K562 (cell line): ENCODE results near the gene SLC22A16. TPM values are rescaled to one million over a fixed set of nuclear protein-coding genes. Genes with fewer than 3 reads are reported as not detected.

Experiments
- AFF1 ChIP-seq, 2 experiments: fragments of 450-650 bp; IDR thresholded peaks; 2 replicates each; pipeline ENCODE4 v1.6.1; 2018; ENCODE audit warnings: mild to moderate bottlenecking in 2 of 2, low read depth in 1 of 2; ENCODE audit not compliant: partially characterized antibody in 2 of 2
- CHD2 ChIP-seq: IDR thresholded peaks from 2 replicates; pipeline ENCODE4 v1.6.1; 2011; ENCODE audit warnings: low read depth, low read length
- HSF4 ChIP-seq: fragments of 250-450 bp; sonication (Bioruptor Pico); IDR thresholded peaks from 2 replicates; pipeline ENCODE4 v2.1.2; 2022; ENCODE audit warnings: mild to moderate bottlenecking, moderate library complexity, borderline replicate concordance
- MLX ChIP-seq, 2 experiments: fragments of 450-650 bp in 1 of 2; sonication (generic) in 1 of 2; formaldehyde crosslinking; conservative IDR thresholded peaks; 2 replicates each; pipeline versions ENCODE4 v1.4.0 to v1.8.1; 2020 to 2022; ENCODE audit warnings: mild to moderate bottlenecking in 1 of 2, missing genetic modification reagents in 1 of 2
- NFE2 ChIP-seq: IDR thresholded peaks from 2 replicates; pipeline ENCODE4 v1.6.1; 2014; ENCODE audit warnings: antibody characterized with exemption, low read depth
- SAFB2 ChIP-seq: fragments of 200-400 bp; formaldehyde crosslinking; IDR thresholded peaks from 2 replicates; pipeline ENCODE4 v1.6.1; 2018; ENCODE audit warnings: borderline replicate concordance, low read length, low read depth, moderate library complexity; ENCODE audit not compliant: severe bottlenecking
- ZBTB12 ChIP-seq: fragments of 250-450 bp; sonication (Bioruptor Pico); IDR thresholded peaks from 2 replicates; pipeline ENCODE4 v1.4.0; 2020
- polyA plus RNA-seq, 8 experiments: library from polyadenylated mRNA; depleted of rRNA in 4 of 8; stranded (reverse) in 5 of 8; unstranded in 3 of 8; fragments of >200 nt; fragmentation: Nextera tagmentation in 2 of 8; fragmentation: Illumina TruSeq in 1 of 8; extraction: Ambion mirVana in 2 of 8; extraction: Trizol in 1 of 8; gene quantifications; 2 replicates each; pipeline versions ENCODE4 v1.2.1 to v1.2.3, GENCODE V29; 2011 to 2014; ENCODE audit warnings: inconsistent platforms in 1 of 8, missing spikeins in 1 of 8
- total RNA-seq, 7 experiments: library from RNA; depleted of rRNA in 6 of 7; stranded (reverse); fragments of >200 nt in 6 of 7; fragmentation: Illumina TruSeq in 2 of 7; extraction: Trizol in 2 of 7; gene quantifications; 2 replicates each; pipeline versions ENCODE4 v1.2.1 to v1.2.3, GENCODE V29; 2011 to 2021; ENCODE audit warnings: low replicate concordance in 1 of 7

The SLC22A16 gene
- total and polyA plus RNA-seq, 9 of the 15 experiments (the other 6 are each of a cell fraction or from before 2014, with no cell fraction given): not detected

DNA sequence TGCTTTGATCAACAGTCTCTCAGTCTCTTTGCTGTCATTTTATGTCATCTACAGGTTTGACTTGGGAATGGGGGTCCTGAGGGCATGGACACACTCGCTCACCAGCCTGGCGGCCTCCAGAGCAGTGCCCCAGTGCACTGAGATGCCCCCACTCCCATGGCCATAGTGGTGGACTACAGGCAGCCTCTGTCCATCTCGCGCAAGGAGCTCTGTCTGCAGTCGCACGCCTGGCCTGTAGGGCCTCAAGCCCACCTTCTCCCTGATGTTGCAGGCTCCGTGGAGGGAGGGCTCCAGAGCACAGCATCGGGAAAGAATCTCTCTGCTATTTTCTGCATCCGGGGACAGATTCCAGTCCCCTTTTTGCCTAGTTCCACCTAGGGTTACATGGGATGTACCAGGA, 83.7 kb downstream of the SLC22A16 start (continued):
- no peak for TF ChIP-seq ZBTB12 (CRISPR knock-in tag)
- TF ChIP-seq MLX (CRISPR knock-in tag; conservative IDR thresholded peaks at IDR 0.05): no peak
- TF ChIP-seq CHD2: no peak
- no peak for TF ChIP-seq NFE2
- TF ChIP-seq SAFB2: no peak
- TF ChIP-seq AFF1 (IDR thresholded peaks at IDR 0.05; ENCODE audit: low read depth in 1 of 2, partially characterized antibody in 2 of 2): no peak
- no peak for TF ChIP-seq HSF4 (CRISPR knock-in tag)
